OCI-LY1 (cell line): ENCODE results near the gene ZNF850.
"Not testable (repeated sequence)": the region's sequence is repeated elsewhere in the genome, so short reads cannot be mapped to it uniquely, and the experiment has no call there.

Source experiments
- H2AFZ ChIP-seq: fragments of 200-600 bp; sonication (generic), shearing (Covaris generic); 2 replicates; pipeline ENCODE4 v1.6.0; 2014; ENCODE audit warnings: antibody characterized with exemption, mild to moderate bottlenecking, low read length
- H3F3A ChIP-seq: fragments of 200-600 bp; sonication (generic), shearing (Covaris generic); 2 replicates; pipeline ENCODE4 v1.6.0; 2014; ENCODE audit warnings: mild to moderate bottlenecking, antibody characterized with exemption, low read length, moderate library complexity; ENCODE audit not compliant: insufficient read depth
- H3K27ac ChIP-seq: fragments of 200-600 bp; sonication (generic); 2 replicates; pipeline ENCODE4 v1.5.1; 2014; ENCODE audit warnings: low read length, mixed run types, mild to moderate bottlenecking, low read depth; ENCODE audit not compliant: poor library complexity, severe bottlenecking
- H3K27me3 ChIP-seq: fragments of 200-600 bp; sonication (generic); 2 replicates; pipeline ENCODE4 v1.6.0; 2014; ENCODE audit warnings: antibody characterized with exemption, mild to moderate bottlenecking, low read length, moderate library complexity; ENCODE audit not compliant: insufficient read depth
- H3K36me3 ChIP-seq: fragments of 200-600 bp; sonication (generic); 2 replicates; pipeline ENCODE4 v1.6.1; 2014; ENCODE audit warnings: mild to moderate bottlenecking, antibody characterized with exemption, low read length, moderate library complexity, mixed read lengths; ENCODE audit not compliant: insufficient read depth
- H3K4me1 ChIP-seq: fragments of 200-600 bp; sonication (generic); 2 replicates; pipeline ENCODE4 v1.5.1; 2014; ENCODE audit warnings: mild to moderate bottlenecking, low read length, moderate library complexity; ENCODE audit not compliant: insufficient read depth, severe bottlenecking
- H3K4me2 ChIP-seq: fragments of 200-600 bp; sonication (generic), shearing (Covaris generic); 2 replicates; pipeline ENCODE4 v1.6.1; 2014; ENCODE audit warnings: low read length
- H3K4me3 ChIP-seq: fragments of 200-600 bp; sonication (generic); 2 replicates; pipeline ENCODE4 v1.5.1; 2014; ENCODE audit warnings: low read length, low read depth, mild to moderate bottlenecking, mixed read lengths; ENCODE audit not compliant: poor library complexity, severe bottlenecking
- H3K79me2 ChIP-seq: fragments of 200-600 bp; shearing (Covaris generic); 2 replicates; pipeline ENCODE4 v1.6.1; 2016; ENCODE audit warnings: mixed run types, low read length, mixed read lengths; ENCODE audit not compliant: insufficient read depth
- H3K9ac ChIP-seq: fragments of 200-600 bp; sonication (generic), shearing (Covaris generic); 2 replicates; pipeline ENCODE4 v1.6.1; 2014; ENCODE audit warnings: mild to moderate bottlenecking, low read length, mixed read lengths
- H3K9me2 ChIP-seq: fragments of 200-600 bp; sonication (generic), shearing (Covaris generic); 2 replicates; pipeline ENCODE4 v1.6.1; 2014; ENCODE audit warnings: low read depth, mild to moderate bottlenecking, low read length, mixed read lengths
- H3K9me3 ChIP-seq: fragments of 200-600 bp; shearing (Covaris generic); 2 replicates; pipeline ENCODE4 v1.6.1; 2014; ENCODE audit warnings: low read length, mixed read lengths
- H4K20me1 ChIP-seq: fragments of 200-600 bp; sonication (generic), shearing (Covaris generic); 2 replicates; pipeline ENCODE4 v1.6.0; 2016; ENCODE audit warnings: mild to moderate bottlenecking, low read length; ENCODE audit not compliant: insufficient read depth
- CTCF ChIP-seq: fragments of 200-600 bp; sonication (generic), shearing (Covaris generic); IDR thresholded peaks from 2 replicates; pipeline ENCODE4 v1.5.1; 2017; ENCODE audit warnings: mild to moderate bottlenecking, antibody characterized with exemption, low read length, moderate library complexity, mixed read lengths
- EZH2 ChIP-seq: fragments of 200-600 bp; sonication (generic), shearing (Covaris generic); IDR thresholded peaks from 2 replicates; pipeline ENCODE4 v1.8.0; 2017; ENCODE audit warnings: borderline replicate concordance, mixed run types, mild to moderate bottlenecking, antibody characterized with exemption, low read length, moderate library complexity, mixed read lengths

The ZNF850 gene

DNA sequence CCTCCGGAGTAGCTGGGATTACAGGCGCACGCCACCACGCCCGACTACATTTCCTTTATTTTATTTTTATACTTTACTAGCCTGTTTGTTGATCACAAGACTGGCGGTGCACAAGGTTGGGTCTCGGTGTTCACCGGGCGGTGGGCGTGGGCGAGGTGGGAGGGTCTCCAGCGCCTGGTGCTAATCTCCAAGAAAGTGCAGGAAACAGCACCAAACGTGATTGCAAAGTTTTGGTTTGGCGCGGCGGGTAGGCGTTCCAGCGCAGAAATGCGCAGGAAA is 24.0 kb upstream of the ZNF850 start:
- Histone ChIP-seq H3K4me2 (no peak overlapping the region), H4K20me1 (no peaks in the 10 kb centered on the region), H2AFZ (no peak overlapping the region), H3K9me2 (no peaks in the 10 kb centered on the region), H3F3A (no peaks in the 10 kb centered on the region), H3K9me3 (0 out of 2 replicates have a peak, but pooled peaks cover 2% of the 10 kb centered on the region), H3K4me1 (no peaks in the 10 kb centered on the region), H3K36me3 (no peaks in the 10 kb centered on the region), H3K9ac (no peak overlapping the region), H3K27me3 (no peaks in the 10 kb centered on the region), H3K79me2 (no peaks in the 10 kb centered on the region), H3K27ac (no peak overlapping the region), H3K4me3 (no peak overlapping the region)
- TF ChIP-seq EZH2 (no peak), CTCF (no peak)

GRCh38 chr19:36791420-36792141 is 19.0 kb upstream of the ZNF850 start:
- not testable (repeated sequence) for H3K27ac ChIP-seq, H3K4me2 ChIP-seq, H3K36me3 ChIP-seq, H3K27me3 ChIP-seq, H3K9me3 ChIP-seq, H3K9me2 ChIP-seq, H4K20me1 ChIP-seq, H3K4me3 ChIP-seq, H3F3A ChIP-seq, H3K79me2 ChIP-seq, H3K9ac ChIP-seq, H3K4me1 ChIP-seq, H2AFZ ChIP-seq

- H3K27me3 ChIP-seq = no peaks in the 10 kb centered on the region
- no peaks in the 10 kb centered on the region for H3F3A ChIP-seq
- H2AFZ ChIP-seq = no peak overlapping the region
- no peak overlapping the region for H3K4me3 ChIP-seq
- H3K9me2 ChIP-seq = no peaks in the 10 kb centered on the region
- H3K27ac ChIP-seq = no peak overlapping the region
- no peaks in the 10 kb centered on the region for H3K79me2 ChIP-seq
- H3K4me1 ChIP-seq = peaks cover 11% of the 10 kb centered on the region
- TF ChIP-seq EZH2 (no peak), CTCF (no peak)
- 0 out of 2 replicates have a peak, but pooled peaks cover 2% of the 10 kb centered on the region for H3K36me3 ChIP-seq
- no peaks in the 10 kb centered on the region for H4K20me1 ChIP-seq
- H3K9me3 ChIP-seq = peaks cover 14% of the 10 kb centered on the region
- no peak overlapping the region for H3K9ac ChIP-seq
- no peak overlapping the region for H3K4me2 ChIP-seq
Measured at GRCh38 chr19:36775768-36776167, 3.2 kb upstream of the ZNF850 start.

DNA sequence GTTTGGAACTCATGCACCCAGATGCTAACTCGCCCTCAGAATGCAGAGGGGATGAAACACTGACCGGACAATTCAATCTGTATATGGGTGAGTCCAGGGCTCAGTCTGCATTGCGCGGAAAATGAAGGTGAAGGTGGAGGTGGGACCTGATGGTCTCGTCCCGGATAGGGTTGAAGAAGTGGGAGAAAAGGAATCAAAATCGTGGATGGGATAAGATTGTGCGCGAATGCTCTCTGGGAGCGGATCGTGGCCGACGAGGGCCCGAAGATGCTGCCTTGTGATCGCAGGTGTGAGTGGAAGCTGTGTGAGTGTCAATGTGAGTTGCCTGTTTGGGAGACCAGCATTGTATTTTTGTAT is 594 bp upstream of the ZNF850 start:
- TF ChIP-seq EZH2 = no peak
- no peak for TF ChIP-seq CTCF
- Histone ChIP-seq H4K20me1 (no peaks in the 10 kb centered on the region), H2AFZ (peak overlapping the region; percentile 98), H3K27ac (no peak overlapping the region), H3K36me3 (peaks cover 9% of the 10 kb centered on the region; the same call in 1 of the 2 replicates), H3K9me2 (no peaks in the 10 kb centered on the region), H3K9ac (peak overlapping the region; percentile 96; the same call in 1 of the 2 replicates), H3K9me3 (peaks cover 20% of the 10 kb centered on the region), H3K79me2 (no peaks in the 10 kb centered on the region), H3K4me3 (peak overlapping the region; percentile 87), H3K27me3 (no peaks in the 10 kb centered on the region), H3K4me1 (peaks cover 11% of the 10 kb centered on the region), H3F3A (no peaks in the 10 kb centered on the region), H3K4me2 (peak overlapping the region; percentile 93)
